Endothelial cell of umbilical vein (primary cell): Measurements from ENCODE around the gene ME3.

Experiments
- EZH2 ChIP-seq: IDR thresholded peaks from 2 replicates; pipeline ENCODE4 v1.6.1; 2012; ENCODE audit warnings: borderline replicate concordance, low read depth, mild to moderate bottlenecking, moderate library complexity, low read length, inconsistent platforms; ENCODE audit not compliant: severe bottlenecking
- JUN ChIP-seq: IDR thresholded peaks from 2 replicates; pipeline ENCODE4 v1.6.1; 2011; ENCODE audit warnings: borderline replicate concordance, low read depth; ENCODE audit not compliant: insufficient read length, insufficient read depth
- MAX ChIP-seq: IDR thresholded peaks from 2 replicates; pipeline ENCODE4 v1.6.1; 2011; ENCODE audit not compliant: insufficient read depth, insufficient read length
- POLR2A ChIP-seq: IDR thresholded peaks from 2 replicates; pipeline ENCODE4 v1.6.1; 2012; ENCODE audit warnings: low read depth, mild to moderate bottlenecking, control low read depth, low read length
- POLR2AphosphoS5 ChIP-seq: IDR thresholded peaks from 2 replicates; pipeline ENCODE4 v1.6.1; 2012; ENCODE audit warnings: low read depth, mild to moderate bottlenecking, control low read depth, low read length, moderate library complexity; ENCODE audit not compliant: insufficient read depth
- TF ChIP-seq, protein P1 (sequence below), 2 donors: IDR thresholded peaks; 1 replicate in 1 of 2; 2 replicates in 1 of 2; pipeline ENCODE4 v1.5.1; 2011; ENCODE audit warnings: low read length in 2 of 2, mild to moderate bottlenecking in 2 of 2, moderate library complexity in 2 of 2, control low read depth in 1 of 2, inconsistent platforms in 1 of 2, low read depth in 1 of 2; ENCODE audit not compliant: insufficient read depth in 1 of 2; ENCODE audit errors: extremely low read depth in 1 of 2

- TF ChIP-seq EZH2 (no peak), JUN (no peak), POLR2A (no peak), MAX (no peak), POLR2AphosphoS5 (no peak)
- TF ChIP-seq, protein P1, sequence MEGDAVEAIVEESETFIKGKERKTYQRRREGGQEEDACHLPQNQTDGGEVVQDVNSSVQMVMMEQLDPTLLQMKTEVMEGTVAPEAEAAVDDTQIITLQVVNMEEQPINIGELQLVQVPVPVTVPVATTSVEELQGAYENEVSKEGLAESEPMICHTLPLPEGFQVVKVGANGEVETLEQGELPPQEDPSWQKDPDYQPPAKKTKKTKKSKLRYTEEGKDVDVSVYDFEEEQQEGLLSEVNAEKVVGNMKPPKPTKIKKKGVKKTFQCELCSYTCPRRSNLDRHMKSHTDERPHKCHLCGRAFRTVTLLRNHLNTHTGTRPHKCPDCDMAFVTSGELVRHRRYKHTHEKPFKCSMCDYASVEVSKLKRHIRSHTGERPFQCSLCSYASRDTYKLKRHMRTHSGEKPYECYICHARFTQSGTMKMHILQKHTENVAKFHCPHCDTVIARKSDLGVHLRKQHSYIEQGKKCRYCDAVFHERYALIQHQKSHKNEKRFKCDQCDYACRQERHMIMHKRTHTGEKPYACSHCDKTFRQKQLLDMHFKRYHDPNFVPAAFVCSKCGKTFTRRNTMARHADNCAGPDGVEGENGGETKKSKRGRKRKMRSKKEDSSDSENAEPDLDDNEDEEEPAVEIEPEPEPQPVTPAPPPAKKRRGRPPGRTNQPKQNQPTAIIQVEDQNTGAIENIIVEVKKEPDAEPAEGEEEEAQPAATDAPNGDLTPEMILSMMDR (IDR thresholded peaks at IDR 0.05; ENCODE audit: extremely low read depth in 1 of 2, insufficient read depth in 1 of 2, low read depth in 1 of 2, low read length in 2 of 2) = no peak
Measured at GRCh38 chr11:86431258-86431657, 241.2 kb downstream of the ME3 start.
